Activated CD4-positive, alpha-beta memory T cell treated with anti-CD3 and anti-CD28 coated beads for 36 hours (primary cell): ENCODE results near the gene APOBEC3H. TPM values are rescaled to one million over a fixed set of nuclear protein-coding genes. Genes with fewer than 3 reads are reported as not detected.
A peak's percentile ranks its signal among the peaks of the same experiment; 100 is the strongest.

Source experiments
- CTCF ChIA-PET: fragments of 350-600 bp; sonication (Branson Sonifier 250); formaldehyde crosslinking; loops from one replicate; lab custom pipeline; 2021; ENCODE audit warnings: antibody characterized with exemption, inconsistent platforms; lab: Charles Lee
- POLR2A ChIA-PET: fragments of 350-600 bp; sonication (Branson Sonifier 250); formaldehyde crosslinking; loops from one replicate; lab custom pipeline; 2021; ENCODE audit warnings: antibody characterized with exemption; lab: Charles Lee
- DNase-seq: peaks from one replicate; pipeline ENCODE4 v3.0.0-alpha.2; 2020
- H3K27ac Mint-ChIP-seq: one replicate; pipeline ENCODE4 v1.8.0; 2021; ENCODE audit warnings: mixed read lengths
- H3K27me3 Mint-ChIP-seq: one replicate; pipeline ENCODE4 v1.8.0; 2021; ENCODE audit warnings: mixed read lengths
- H3K36me3 Mint-ChIP-seq: one replicate; pipeline ENCODE4 v1.8.0; 2021; ENCODE audit warnings: mixed read lengths
- H3K4me1 Mint-ChIP-seq: one replicate; pipeline ENCODE4 v1.8.0; 2021; ENCODE audit warnings: low read depth, mixed read lengths
- H3K4me3 Mint-ChIP-seq: one replicate; pipeline ENCODE4 v1.8.0; 2021; ENCODE audit warnings: mild to moderate bottlenecking, mixed read lengths
- H3K9me3 Mint-ChIP-seq: one replicate; pipeline ENCODE4 v1.8.0; 2021; ENCODE audit warnings: mixed read lengths
- intact Hi-C: fragments of 100-400 bp; cut with micrococcal nuclease; formaldehyde crosslinking; loops from one replicate; pipeline ENCODE4 v1.15.1; 2023
- total RNA-seq, 2 experiments: library from RNA; stranded (reverse); gene quantifications; one replicate each; pipeline ENCODE4 v1.2.3, GENCODE V29; 2021

Gene APOBEC3H
- total RNA-seq, 2 experiments from 2014 or later = 23.6 to 25.3 TPM

DNA sequence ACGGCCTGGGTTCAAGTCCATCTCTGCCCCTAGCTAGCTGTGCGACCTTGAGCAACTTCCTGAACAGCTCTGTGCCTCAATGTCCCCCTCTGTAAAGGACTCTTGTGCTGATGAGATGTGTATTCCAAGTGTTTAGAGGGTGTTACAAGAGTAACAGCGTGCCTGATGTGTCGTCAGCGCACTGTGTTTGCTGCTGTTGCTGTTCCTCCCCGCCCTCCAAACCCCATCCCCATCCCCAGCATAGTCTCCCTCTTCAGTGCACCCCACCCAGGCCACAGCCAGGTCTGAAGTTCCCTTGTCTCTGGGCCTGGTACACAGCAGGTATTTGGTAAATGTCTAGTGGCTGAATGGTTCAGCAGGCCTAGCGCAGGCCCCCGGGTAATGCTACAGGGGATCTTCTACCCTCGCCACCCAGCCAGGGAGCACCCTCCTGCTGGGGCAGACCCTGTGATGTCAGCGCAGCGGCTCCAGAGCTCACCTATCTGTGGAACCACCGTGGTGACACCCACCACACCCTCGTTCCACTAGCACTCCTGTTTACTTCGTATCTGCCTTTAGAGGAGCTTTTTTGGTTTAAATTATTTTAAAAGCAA, 45.1 kb downstream of the APOBEC3H start:
- H3K36me3 Mint-ChIP-seq = peaks cover 2% of the 10 kb centered on the region
- no peak for DNase-seq
- CTCF ChIA-PET = interaction anchor here (1.1 to 2.3 kb wide), 5 partner anchors 7 to 373 kb away, joined by 3 to 8 read pairs (median 5); no protein-coding TSS in a partner anchor
- no peak overlapping the region for H3K27ac Mint-ChIP-seq
- H3K27me3 Mint-ChIP-seq = no peaks in the 10 kb centered on the region
- POLR2A ChIA-PET = interaction anchor here (1.0 kb wide), 1 partner anchor 24 kb away, joined by 3 read pairs; no protein-coding TSS in a partner anchor
- no peaks in the 10 kb centered on the region for H3K9me3 Mint-ChIP-seq
- intact Hi-C loops = no loop called here
- H3K4me1 Mint-ChIP-seq = peaks cover 16% of the 10 kb centered on the region
- H3K4me3 Mint-ChIP-seq = no peak overlapping the region

DNA sequence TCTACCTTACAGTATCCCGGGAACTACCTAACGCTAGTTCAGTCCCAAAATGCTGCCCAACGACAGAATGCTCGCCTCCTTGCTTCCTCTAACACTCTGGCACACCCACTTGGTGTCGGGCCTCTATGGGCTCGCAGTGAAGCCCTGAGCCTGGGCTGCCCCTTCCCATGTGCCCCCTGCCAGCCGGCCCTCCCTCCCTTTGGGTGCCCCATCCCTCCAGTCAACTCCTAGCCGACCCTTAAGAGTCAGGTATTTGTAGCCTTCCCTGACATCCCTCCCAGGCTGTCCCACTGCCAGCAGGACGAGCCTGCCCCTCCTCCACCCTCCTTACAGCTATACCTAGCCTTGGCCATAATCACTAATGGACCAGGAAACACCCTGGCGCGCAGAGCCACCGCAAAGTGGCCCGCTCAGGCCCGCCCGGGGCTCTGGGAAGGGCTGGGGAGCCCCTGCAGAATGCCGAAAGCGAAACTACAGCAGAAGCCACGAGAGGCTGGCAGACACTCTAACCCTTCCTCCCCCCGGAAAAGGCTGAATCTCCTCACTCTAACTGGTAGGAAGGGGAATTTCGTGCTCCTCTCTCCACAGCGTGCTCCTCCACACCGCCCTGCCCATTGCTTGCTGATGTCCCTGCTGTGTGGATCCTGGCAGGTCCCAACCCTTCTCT, 47.2 kb downstream of the APOBEC3H start:
- POLR2A ChIA-PET = interaction anchor here (1.3 kb wide), 1 partner anchor 174 kb away, joined by 3 read pairs; no protein-coding TSS in a partner anchor

DNA sequence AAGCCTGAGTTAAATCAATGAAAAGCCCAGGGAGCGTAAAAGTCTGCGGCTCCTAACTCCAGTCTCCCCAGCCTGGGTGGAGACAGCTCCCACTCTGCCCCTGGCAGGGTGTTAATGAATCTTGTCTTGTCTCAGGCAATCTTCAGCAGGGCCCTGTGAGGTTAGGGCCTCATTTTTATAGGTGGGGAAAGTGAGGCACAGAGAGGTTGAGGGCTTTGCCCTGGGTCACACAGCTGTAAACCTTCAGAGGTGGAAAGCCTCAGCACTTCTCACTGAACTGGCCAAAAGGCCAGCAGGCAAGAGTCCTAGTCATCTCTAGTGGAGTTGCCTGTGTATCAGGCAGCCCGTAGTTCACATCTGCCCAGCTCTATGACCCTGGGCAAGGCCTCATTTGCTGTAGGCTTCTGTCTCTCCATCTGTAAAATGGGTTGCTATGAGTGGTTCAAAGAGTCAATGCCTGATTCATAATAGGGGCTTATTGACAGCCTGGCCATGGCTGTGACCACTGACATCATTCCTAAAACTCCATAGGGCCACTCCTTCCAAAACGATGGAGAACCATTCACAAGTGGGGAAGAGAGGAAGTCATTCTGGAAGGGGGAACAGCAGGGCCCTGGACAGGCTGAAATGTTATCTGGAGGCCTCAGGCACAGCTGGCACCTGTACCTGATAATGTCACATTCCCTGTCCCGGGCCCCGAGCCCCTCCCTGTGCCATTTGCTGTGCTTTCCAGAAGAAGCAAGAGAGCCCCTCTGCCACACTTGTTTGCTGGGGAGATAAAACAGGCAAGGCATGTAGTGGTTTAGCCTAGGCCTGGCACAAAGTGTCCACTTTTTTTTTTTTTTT, 49.4 kb downstream of the APOBEC3H start:
- Mint-ChIP-seq H3K9me3 (no peaks in the 10 kb centered on the region), H3K4me1 (peaks cover 53% of the 10 kb centered on the region), H3K36me3 (no peaks in the 10 kb centered on the region), H3K27me3 (no peaks in the 10 kb centered on the region), H3K27ac (peak overlapping the region; percentile 55), H3K4me3 (peak overlapping the region; percentile 68)
- no peak for DNase-seq
- ChIA-PET POLR2A (interaction anchor here (0.6 kb wide), 1 partner anchor 172 kb away, joined by 3 read pairs; no protein-coding TSS in a partner anchor), CTCF (interaction anchor here (0.6 kb wide), 1 partner anchor 166 kb away, joined by 3 read pairs; no protein-coding TSS in a partner anchor)
- intact Hi-C loops = no loop called here

More for the DNA sequence above, 47.2 kb downstream of the APOBEC3H start:
- Mint-ChIP-seq H3K36me3 (no peaks in the 10 kb centered on the region), H3K9me3 (no peaks in the 10 kb centered on the region), H3K27ac (peak overlapping the region; percentile 85), H3K27me3 (no peaks in the 10 kb centered on the region), H3K4me3 (peak overlapping the region; percentile 87), H3K4me1 (peaks cover 31% of the 10 kb centered on the region)
- DNase-seq = peak; percentile 73
- CTCF ChIA-PET = interaction anchor here (2.3 kb wide), 1 partner anchor 26 kb away, joined by 5 read pairs; no protein-coding TSS in a partner anchor
- intact Hi-C loops = loop anchor here (1.0 kb wide), 1 partner anchor 8 kb away; the partner anchor contains the start of gene CBX7

DNA sequence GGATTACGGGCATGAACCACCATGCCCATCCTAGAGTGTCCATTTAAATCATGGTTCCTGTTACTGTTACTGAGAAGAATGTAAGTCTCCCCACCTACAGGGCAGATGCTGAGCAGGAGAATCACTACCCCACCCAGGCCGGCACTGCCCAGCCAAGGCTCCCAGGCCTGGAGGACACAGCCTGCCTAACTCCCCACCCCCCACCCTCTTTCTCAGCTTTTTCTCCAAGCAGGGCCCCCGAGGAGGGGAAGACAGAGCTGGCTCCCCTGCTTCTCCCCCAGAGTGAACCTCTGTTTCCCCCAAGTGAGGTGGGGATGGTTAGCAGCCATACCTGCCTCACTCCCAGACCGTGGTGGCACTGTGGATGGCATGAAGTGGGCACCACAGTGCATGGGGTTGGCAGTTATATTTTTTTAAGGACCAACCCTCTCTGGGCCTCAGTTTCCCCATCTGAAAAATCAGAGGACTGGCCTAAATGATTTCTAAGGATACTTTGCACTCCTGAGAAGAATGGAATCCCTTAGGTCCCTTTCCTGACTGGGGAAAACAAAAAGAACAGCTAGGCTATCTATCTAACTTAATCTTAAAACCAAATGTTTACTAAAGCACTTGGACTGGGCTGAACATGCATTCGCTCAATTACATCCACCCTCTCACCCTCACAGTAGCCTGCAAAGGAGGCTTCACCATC, 50.4 kb downstream of the APOBEC3H start:
- no peak overlapping the region for H3K4me3 Mint-ChIP-seq
- no peaks in the 10 kb centered on the region for H3K27me3 Mint-ChIP-seq
- intact Hi-C loops = no loop called here
- no peaks in the 10 kb centered on the region for H3K36me3 Mint-ChIP-seq
- H3K9me3 Mint-ChIP-seq = no peaks in the 10 kb centered on the region
- ChIA-PET POLR2A (interaction anchor here (0.6 kb wide), 1 partner anchor 171 kb away, joined by 3 read pairs; no protein-coding TSS in a partner anchor), CTCF (interaction anchor here (2.5 kb wide), 1 partner anchor 144 kb away, joined by 8 read pairs; no protein-coding TSS in a partner anchor)
- H3K27ac Mint-ChIP-seq = peak overlapping the region; percentile 90
- DNase-seq = no peak
- peaks cover 54% of the 10 kb centered on the region for H3K4me1 Mint-ChIP-seq

DNA sequence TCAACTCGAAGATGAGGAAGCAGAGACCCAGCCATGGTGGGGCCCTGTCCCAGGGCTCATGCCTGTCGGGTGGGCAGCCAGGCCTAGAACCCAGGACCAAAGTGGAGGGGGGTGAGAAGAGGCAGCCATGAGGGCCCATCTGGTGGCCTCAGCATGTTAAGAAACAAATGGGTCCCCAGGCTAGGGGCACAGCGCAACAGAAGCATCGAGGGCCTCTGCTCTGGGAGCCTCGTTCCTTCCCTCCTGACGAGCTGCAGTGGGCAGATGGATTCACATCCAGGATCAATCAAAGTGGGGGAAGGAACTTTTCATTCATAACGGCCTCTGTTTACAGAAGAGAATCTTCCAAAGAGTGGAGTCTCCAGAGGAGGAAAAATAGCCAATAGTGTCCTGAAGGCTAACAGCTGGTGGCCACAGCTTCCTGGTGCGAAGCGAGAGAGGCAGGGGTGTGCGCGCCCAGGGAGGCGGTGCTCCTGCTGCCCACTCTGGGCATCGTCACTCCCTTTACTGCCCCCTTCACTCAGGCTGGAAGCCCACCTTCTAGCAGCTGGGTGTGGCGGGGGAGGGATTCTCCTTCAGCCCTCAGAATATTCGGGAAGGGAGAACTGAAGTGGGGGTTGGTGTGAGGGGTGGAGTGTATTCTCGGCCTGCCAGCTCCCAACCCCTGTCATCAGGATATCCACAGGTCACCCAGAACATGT, 51.1 kb downstream of the APOBEC3H start:
- ChIA-PET CTCF (interaction anchor here (0.6 to 3.5 kb wide), 5 partner anchors 145 to 276 kb away, joined by 3 to 22 read pairs (median 5); partner anchors contain the start of gene CBX6), POLR2A (interaction anchor here (0.6 to 5.8 kb wide), 4 partner anchors 70 to 808 kb away, joined by 3 to 51 read pairs (median 4); partner anchors contain the start of gene RPL3)
- Mint-ChIP-seq H3K36me3 (no peaks in the 10 kb centered on the region), H3K27me3 (no peaks in the 10 kb centered on the region), H3K4me3 (no peak overlapping the region), H3K9me3 (no peaks in the 10 kb centered on the region), H3K27ac (peak overlapping the region; percentile 90), H3K4me1 (peaks cover 54% of the 10 kb centered on the region)
- no peak for DNase-seq
- intact Hi-C loops = no loop called here

DNA sequence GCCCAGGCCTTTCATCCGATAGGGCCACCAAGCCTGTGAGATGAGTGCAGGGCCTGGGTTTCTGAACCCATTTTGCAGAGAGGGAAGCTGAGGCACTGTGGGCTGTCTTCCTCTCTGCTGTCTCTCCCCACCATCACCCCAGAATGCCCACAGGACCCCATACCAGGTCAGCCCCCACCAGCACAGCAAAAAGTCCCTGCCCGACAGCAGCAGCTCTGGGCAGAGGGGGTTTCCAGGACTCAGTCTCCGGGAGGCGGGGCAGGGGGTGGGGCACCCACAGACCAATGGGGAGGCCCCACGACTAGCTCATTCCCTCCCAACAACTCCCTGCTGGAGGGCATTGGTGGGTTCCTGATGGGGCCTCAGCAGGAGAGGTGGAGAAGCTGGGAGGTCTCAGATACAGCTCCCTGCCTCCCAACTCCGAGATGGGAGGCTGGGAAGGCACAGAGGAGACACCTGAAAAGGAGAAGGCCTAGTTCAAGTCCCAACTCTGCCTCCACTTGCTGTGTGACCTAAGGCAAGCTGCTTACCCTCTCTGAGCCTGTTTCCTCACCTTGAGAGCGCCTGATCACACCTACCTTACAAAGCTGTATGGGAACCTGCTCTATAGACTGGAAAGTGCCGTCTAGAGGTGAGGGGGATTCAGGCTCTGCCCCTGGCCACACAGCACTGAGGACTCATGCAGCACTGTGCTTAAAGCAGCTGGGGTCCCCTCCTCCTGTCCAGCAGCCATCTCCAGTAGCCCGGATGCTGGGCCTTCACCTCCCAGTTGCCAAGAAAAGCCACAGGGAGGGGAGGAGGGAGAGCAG, 51.9 kb downstream of the APOBEC3H start:
- H3K27me3 Mint-ChIP-seq = peaks cover 7% of the 10 kb centered on the region
- peak overlapping the region; percentile 90 for H3K27ac Mint-ChIP-seq
- peaks cover 58% of the 10 kb centered on the region for H3K4me1 Mint-ChIP-seq
- H3K36me3 Mint-ChIP-seq = no peaks in the 10 kb centered on the region
- intact Hi-C loops = no loop called here
- POLR2A ChIA-PET = interaction anchor here (0.6 to 5.8 kb wide), 5 partner anchors 71 to 807 kb away, joined by 3 to 51 read pairs (median 4); partner anchors contain the start of gene RPL3
- peak overlapping the region; percentile 35 for H3K4me3 Mint-ChIP-seq
- DNase-seq = peak; percentile 87
- CTCF ChIA-PET = interaction anchor here (0.6 to 3.5 kb wide), 9 partner anchors 13 to 279 kb away, joined by 3 to 22 read pairs (median 3); partner anchors contain the start of gene CBX6
- H3K9me3 Mint-ChIP-seq = no peaks in the 10 kb centered on the region

DNA sequence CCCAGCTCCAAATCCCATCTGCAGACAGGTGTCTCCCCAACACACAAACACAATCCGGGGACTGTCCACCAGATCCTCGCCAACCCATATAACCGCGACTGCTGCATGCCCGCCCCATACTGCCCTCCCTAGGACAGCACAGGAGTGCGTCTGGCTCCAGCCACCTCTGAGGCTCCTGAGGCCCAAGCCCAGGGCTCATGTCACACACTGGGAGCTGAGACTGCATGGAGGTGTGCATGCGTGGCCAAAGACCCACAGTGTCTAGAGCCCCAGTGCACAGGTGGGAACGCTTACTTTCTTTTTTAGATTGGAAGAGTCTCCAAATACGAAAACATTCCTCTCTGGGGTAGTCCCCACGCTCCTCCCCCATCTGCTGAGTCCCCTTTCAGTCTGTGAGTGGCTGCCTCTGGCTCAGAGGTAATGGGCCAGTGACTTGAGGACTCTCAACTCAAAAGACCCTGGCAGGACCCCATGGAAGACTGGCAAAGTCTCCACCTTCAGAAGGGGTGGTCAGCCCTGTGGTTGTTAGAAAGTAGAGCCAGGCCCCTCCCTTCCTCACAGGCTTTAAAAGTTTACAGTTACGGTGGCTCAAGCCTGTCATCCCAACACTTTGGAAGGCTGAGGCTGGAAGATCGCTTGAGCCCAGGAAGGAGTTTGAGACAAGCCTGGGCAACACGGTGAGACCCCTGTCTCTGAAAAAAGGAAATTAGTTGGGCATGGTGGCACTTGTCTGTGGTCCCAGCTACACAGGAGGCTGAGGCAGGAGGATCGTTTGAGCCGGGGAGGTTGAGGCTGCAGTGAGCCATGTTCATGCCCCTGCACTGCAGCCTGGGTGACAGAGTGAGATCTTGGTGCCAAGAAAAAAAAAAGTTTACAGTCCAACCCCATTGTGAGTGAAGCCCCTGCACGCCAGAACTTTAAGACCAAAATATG, 53.1 kb downstream of the APOBEC3H start:
- CTCF ChIA-PET = interaction anchor here (0.7 to 3.5 kb wide), 10 partner anchors 15 to 280 kb away, joined by 3 to 22 read pairs (median 3); no protein-coding TSS in a partner anchor
- Mint-ChIP-seq H3K27me3 (peaks cover 13% of the 10 kb centered on the region), H3K4me1 (peaks cover 52% of the 10 kb centered on the region), H3K9me3 (no peaks in the 10 kb centered on the region), H3K36me3 (no peaks in the 10 kb centered on the region), H3K4me3 (peak overlapping the region; percentile 77), H3K27ac (peak overlapping the region; percentile 90)
- intact Hi-C loops = no loop called here
- no peak for DNase-seq
- POLR2A ChIA-PET = interaction anchor here (0.8 to 5.8 kb wide), 3 partner anchors 72 to 167 kb away, joined by 3 to 51 read pairs (median 4); partner anchors contain the start of gene RPL3

DNA sequence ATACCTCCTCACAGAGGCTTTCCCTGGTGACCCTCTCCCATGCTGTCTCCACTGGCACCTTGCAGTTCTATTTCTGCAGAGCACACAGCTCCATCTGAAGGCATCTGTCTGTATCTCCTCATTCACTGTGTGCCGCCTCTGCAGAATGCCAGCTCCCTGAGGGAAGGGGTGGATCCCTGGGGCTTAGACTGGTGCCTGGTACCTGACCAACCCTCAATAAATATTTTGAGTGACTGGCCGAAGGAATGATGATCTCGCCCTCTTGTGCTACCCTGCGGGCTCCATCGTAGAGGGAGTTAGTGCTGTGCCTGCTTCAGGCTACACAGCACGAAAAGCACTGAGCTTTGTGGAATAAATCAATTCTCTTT, 53.8 kb downstream of the APOBEC3H start:
- H3K4me3 Mint-ChIP-seq = peak overlapping the region; percentile 77
- H3K4me1 Mint-ChIP-seq = peaks cover 52% of the 10 kb centered on the region
- POLR2A ChIA-PET = interaction anchor here (5.8 kb wide), 1 partner anchor 167 kb away, joined by 51 read pairs; the partner anchor contains the start of gene RPL3
- H3K27ac Mint-ChIP-seq = peak overlapping the region; percentile 71
- DNase-seq = no peak
- intact Hi-C loops = no loop called here
- no peaks in the 10 kb centered on the region for H3K36me3 Mint-ChIP-seq
- peaks cover 13% of the 10 kb centered on the region for H3K27me3 Mint-ChIP-seq
- H3K9me3 Mint-ChIP-seq = no peaks in the 10 kb centered on the region
- CTCF ChIA-PET = interaction anchor here (0.5 to 3.5 kb wide), 6 partner anchors 8 to 166 kb away, joined by 3 to 22 read pairs (median 4); no protein-coding TSS in a partner anchor
